H1 (cell line): ENCODE data around the gene ADARB2. TPM values are rescaled to one million over a fixed set of nuclear protein-coding genes. Genes with fewer than 3 reads are reported as not detected.

Experiments used
- CTCF ChIA-PET: fragments of 300-600 bp; sonication (Branson Sonifier 250); formaldehyde crosslinking; loops from one replicate; lab custom pipeline; 2021; ENCODE audit not compliant: partially characterized antibody; lab: Charles Lee
- POLR2A ChIA-PET: fragments of 300-600 bp; sonication (Branson Sonifier 250); formaldehyde crosslinking; loops from one replicate; lab custom pipeline; 2021; ENCODE audit warnings: inconsistent platforms; ENCODE audit not compliant: partially characterized antibody; lab: Charles Lee
- DNase-seq, 2 experiments: peaks; one replicate each; pipeline versions ENCODE4 v3.0.0 to v3.0.0-alpha.2; 2010 to 2022; ENCODE audit warnings: low spot score in 2 of 2, low read depth in 1 of 2, mixed read lengths in 1 of 2
- FAIRE-seq: peaks from 2 replicates; lab custom pipeline; 2011; peaks lifted over from hg19 to GRCh38; lab: Jason Lieb, UNC
- H2AFZ ChIP-seq: 2 replicates; pipeline ENCODE4 v1.8.1; 2012; ENCODE audit warnings: low read length, inconsistent platforms
- H2AK5ac ChIP-seq: 2 replicates; pipeline ENCODE4 v1.6.1; 2013; ENCODE audit warnings: low read depth, low read length
- H2BK120ac ChIP-seq: replicated peaks from 2 replicates; pipeline ENCODE3; 2013; ENCODE audit warnings: low read depth, low read length, inconsistent platforms
- H2BK12ac ChIP-seq: 2 replicates; pipeline ENCODE4 v1.6.1; 2013; ENCODE audit warnings: low read depth, low read length
- H2BK15ac ChIP-seq: 2 replicates; pipeline ENCODE4 v1.6.1; 2013; ENCODE audit warnings: low read length
- H2BK20ac ChIP-seq: 2 replicates; pipeline ENCODE4 v1.6.1; 2013; ENCODE audit warnings: low read length
- H2BK5ac ChIP-seq: 2 replicates; pipeline ENCODE4 v1.6.1; 2013; ENCODE audit warnings: low read depth, low read length
- H3K14ac ChIP-seq: 2 replicates; pipeline ENCODE4 v1.6.1; 2013; ENCODE audit warnings: inconsistent platforms; ENCODE audit not compliant: insufficient read length
- H3K18ac ChIP-seq: 2 replicates; pipeline ENCODE4 v1.6.1; 2013; ENCODE audit warnings: low read length; ENCODE audit errors: extremely low read depth
- H3K23ac ChIP-seq: 2 replicates; pipeline ENCODE4 v1.6.1; 2013; ENCODE audit warnings: inconsistent platforms; ENCODE audit not compliant: insufficient read length
- H3K23me2 ChIP-seq: 2 replicates; pipeline ENCODE4 v1.6.1; 2013; ENCODE audit warnings: low read depth, low read length
- H3K27ac ChIP-seq: 2 replicates; pipeline ENCODE4 v1.6.1; 2011; ENCODE audit warnings: low read depth, low read length, inconsistent platforms
- H3K27me3 ChIP-seq, 4 experiments: replicated peaks in 1 of 4; 1 replicate in 1 of 4; 2 replicates in 3 of 4; pipeline versions ENCODE4 v1.6.1 to v1.8.1; 2011 to 2013; ENCODE audit warnings: low read length in 3 of 4, mild to moderate bottlenecking in 3 of 4, inconsistent platforms in 2 of 4, mixed read lengths in 2 of 4, moderate library complexity in 1 of 4; ENCODE audit not compliant: control insufficient read depth in 3 of 4, insufficient read depth in 3 of 4; ENCODE audit errors: extremely low read depth in 1 of 4
- H3K36me3 ChIP-seq, 4 experiments: 2 replicates each; pipeline versions ENCODE4 v1.6.1 to v1.8.1; 2011 to 2013; ENCODE audit warnings: mild to moderate bottlenecking in 4 of 4, low read length in 3 of 4, moderate library complexity in 2 of 4, control low read depth in 1 of 4, inconsistent platforms in 1 of 4; ENCODE audit not compliant: insufficient read depth in 4 of 4, control insufficient read depth in 2 of 4
- H3K4ac ChIP-seq: replicated peaks from 2 replicates; pipeline ENCODE3; 2013; ENCODE audit warnings: low read length, low read depth, mixed read lengths, inconsistent platforms; ENCODE audit not compliant: insufficient read length
- H3K4me1 ChIP-seq, 4 experiments: replicated peaks in 1 of 4; 1 replicate in 1 of 4; 2 replicates in 3 of 4; pipeline versions ENCODE4 v1.6.1 to v1.8.1; 2011 to 2013; ENCODE audit warnings: low read length in 3 of 4, inconsistent platforms in 2 of 4, mixed read lengths in 1 of 4; ENCODE audit not compliant: insufficient read depth in 4 of 4, control insufficient read depth in 3 of 4
- H3K4me2 ChIP-seq, 2 experiments: 2 replicates each; pipeline versions ENCODE4 v1.6.1 to v1.8.1; 2011 to 2013; ENCODE audit warnings: low read depth in 2 of 2, low read length in 2 of 2, control low read depth in 1 of 2, inconsistent platforms in 1 of 2, mild to moderate bottlenecking in 1 of 2; ENCODE audit not compliant: insufficient read depth in 1 of 2
- H3K4me3 ChIP-seq, 4 experiments: fragments of 200-600, 300-600 bp in 1 of 4; sonication (generic), shearing (Covaris generic), sonication (Bioruptor Twin) in 1 of 4; 2 replicates each; pipeline versions ENCODE4 v1.5.1 to v1.8.1; 2011 to 2016; ENCODE audit warnings: low read length in 4 of 4, low read depth in 3 of 4, control low read depth in 2 of 4, inconsistent platforms in 2 of 4, mild to moderate bottlenecking in 2 of 4, mixed read lengths in 1 of 4, moderate library complexity in 1 of 4; ENCODE audit not compliant: insufficient read depth in 2 of 4; ENCODE audit errors: extremely low read depth in 1 of 4
- H3K56ac ChIP-seq: replicated peaks from 2 replicates; pipeline ENCODE3; 2013; ENCODE audit warnings: low read depth, mild to moderate bottlenecking, mixed read lengths, low read length, inconsistent platforms; ENCODE audit not compliant: insufficient read length
- H3K79me1 ChIP-seq: 2 replicates; pipeline ENCODE4 v1.6.1; 2013; ENCODE audit warnings: low read depth, low read length, control low read depth
- H3K79me2 ChIP-seq, 2 experiments: 2 replicates each; pipeline versions ENCODE4 v1.6.1 to v1.8.1; 2012 to 2013; ENCODE audit warnings: low read length in 2 of 2, mild to moderate bottlenecking in 2 of 2, inconsistent platforms in 1 of 2; ENCODE audit not compliant: insufficient read depth in 2 of 2, control insufficient read depth in 1 of 2
- H3K9ac ChIP-seq, 4 experiments: replicated peaks in 1 of 4; 1 replicate in 1 of 4; 2 replicates in 3 of 4; pipeline versions ENCODE4 v1.6.1 to v1.8.1; 2011 to 2013; ENCODE audit warnings: low read depth in 3 of 4, low read length in 3 of 4, control low read depth in 2 of 4, mild to moderate bottlenecking in 2 of 4, moderate library complexity in 2 of 4, inconsistent platforms in 1 of 4; ENCODE audit errors: extremely low read depth in 1 of 4
- H3K9me3 ChIP-seq, 2 experiments: 2 replicates each; pipeline versions ENCODE4 v1.6.1 to v1.8.1; 2012 to 2013; ENCODE audit warnings: mild to moderate bottlenecking in 2 of 2, moderate library complexity in 2 of 2, control low read depth in 1 of 2, inconsistent platforms in 1 of 2, low read depth in 1 of 2, low read length in 1 of 2, mixed read lengths in 1 of 2; ENCODE audit not compliant: insufficient read depth in 2 of 2
- H4K20me1 ChIP-seq, 2 experiments: replicated peaks in 1 of 2; 2 replicates each; pipeline versions ENCODE3 to v1.8.1; 2011 to 2013; ENCODE audit warnings: inconsistent platforms in 2 of 2, low read length in 2 of 2, mild to moderate bottlenecking in 1 of 2; ENCODE audit not compliant: insufficient read depth in 2 of 2, control insufficient read depth in 1 of 2
- H4K5ac ChIP-seq: 2 replicates; pipeline ENCODE4 v1.6.1; 2013; ENCODE audit warnings: low read length, low read depth, mixed read lengths, inconsistent platforms; ENCODE audit not compliant: insufficient read length
- H4K8ac ChIP-seq: 2 replicates; pipeline ENCODE4 v1.8.0; 2013; ENCODE audit warnings: mild to moderate bottlenecking, moderate library complexity, low read length, inconsistent platforms; ENCODE audit not compliant: insufficient read depth; ENCODE audit errors: extremely low read depth
- H4K91ac ChIP-seq: replicated peaks from 2 replicates; pipeline ENCODE3; 2013; ENCODE audit warnings: low read length, mixed read lengths, inconsistent platforms; ENCODE audit not compliant: insufficient read length
- ATF2 ChIP-seq: IDR thresholded peaks from 2 replicates; pipeline ENCODE4 v1.6.1; 2012; ENCODE audit warnings: low read length, inconsistent platforms
- ATF3 ChIP-seq: IDR thresholded peaks from 2 replicates; pipeline ENCODE4 v1.6.1; 2011; ENCODE audit warnings: low read depth, mild to moderate bottlenecking, low read length; ENCODE audit not compliant: insufficient read depth
- BACH1 ChIP-seq: IDR thresholded peaks from 2 replicates; pipeline ENCODE4 v1.6.1; 2012; ENCODE audit warnings: low read length, improper control_type of control experiment
- CBX8 ChIP-seq: fragments of 300-800, 300-1000 bp; sonication (generic); IDR thresholded peaks from 2 replicates; pipeline ENCODE4 v1.7.1; 2016; ENCODE audit warnings: low read depth, low read length, borderline replicate concordance
- HDAC6 ChIP-seq: IDR thresholded peaks from one replicate; pipeline ENCODE4 v1.7.1; 2012; ENCODE audit warnings: low read depth, mild to moderate bottlenecking, inconsistent platforms, low read length, moderate library complexity
- JUN ChIP-seq: IDR thresholded peaks from 2 replicates; pipeline ENCODE4 v1.6.1; 2011; ENCODE audit warnings: low read depth, mild to moderate bottlenecking, improper control_type of control experiment, low read length
- KDM1A ChIP-seq: fragments of 200-600, 300-600 bp; sonication (generic); IDR thresholded peaks from 2 replicates; pipeline ENCODE4 v1.7.1; 2016; ENCODE audit warnings: mild to moderate bottlenecking, low read length, borderline replicate concordance
- MAFK ChIP-seq: IDR thresholded peaks from 2 replicates; pipeline ENCODE4 v1.6.1; 2012; ENCODE audit warnings: low read depth, mild to moderate bottlenecking, improper control_type of control experiment, low read length
- NANOG ChIP-seq: IDR thresholded peaks from 2 replicates; pipeline ENCODE4 v1.6.1; 2011; ENCODE audit warnings: low read length, low read depth, mild to moderate bottlenecking, inconsistent platforms; ENCODE audit not compliant: insufficient read depth, poor library complexity, severe bottlenecking
- RAD21 ChIP-seq, 2 experiments: IDR thresholded peaks in 1 of 2; conservative IDR thresholded peaks in 1 of 2; 2 replicates each; pipeline ENCODE4 v1.6.1; 2011; ENCODE audit warnings: low read depth in 2 of 2, low read length in 2 of 2, improper control_type of control experiment in 1 of 2, inconsistent platforms in 1 of 2, mild to moderate bottlenecking in 1 of 2, moderate library complexity in 1 of 2
- WGBS, 2 experiments: shearing (Covaris generic) in 1 of 2; methylation state at CpG; one replicate each; pipeline versions ENCODE4 v1.1.6 to v1.1.7; 2013 to 2015; ENCODE audit warnings: low lambda C conversion rate in 2 of 2, mixed read lengths in 2 of 2, inconsistent platforms in 1 of 2, low coverage in 1 of 2, missing lambda C conversion rate in 1 of 2; ENCODE audit not compliant: insufficient replicate concordance in 2 of 2, insufficient coverage in 1 of 2, insufficient read length in 1 of 2; ENCODE audit errors: extremely low coverage in 1 of 2, missing lambda C conversion rate in 1 of 2; 5-methylcytosine and 5-hydroxymethylcytosine counted together
- polyA plus RNA-seq, 7 experiments: library from polyadenylated mRNA; depleted of rRNA in 3 of 7; stranded (reverse) in 5 of 7; unstranded in 2 of 7; fragments of >200 nt in 5 of 7; fragments of 200-250 nt in 2 of 7; gene quantifications; 1 replicate in 5 of 7; 2 replicates in 1 of 7; 4 replicates in 1 of 7; pipeline versions ENCODE4 v1.2.1 to v1.2.3, GENCODE V29; 2011 to 2013; ENCODE audit warnings: missing spikeins in 2 of 7, mixed read lengths in 2 of 7
- total RNA-seq: library from RNA; stranded (reverse); fragmentation: NEBNext Ultra II Directional; extraction: Animal tissue kit (Norgen Biotek cat#: 25700); gene quantifications from 2 replicates; pipeline ENCODE4 v1.2.1, GENCODE V29; 2021

Gene ADARB2
- total and polyA plus RNA-seq, 2 of the 8 experiments (the other 6 are each of a cell fraction or from before 2014, with no cell fraction given): 2.2 to 2.8 TPM

- H4K5ac ChIP-seq: no peak overlapping the region
- H3K18ac ChIP-seq: no peak overlapping the region
- no peak overlapping the region for H3K14ac ChIP-seq
- POLR2A ChIA-PET: no interaction called here
- H3K27ac ChIP-seq: no peak overlapping the region
- 83% methylated on average over 13 of the region's 13 CpGs; no CpG with 5 or more reads in 1 of the 2 experiments for WGBS, 2 experiments
- H2BK5ac ChIP-seq: peak overlapping the region; percentile 19; the same call in 1 of the 2 replicates
- H3K4me1 ChIP-seq: peaks cover 4 to 20% (median 7%) of the 10 kb centered on the region in 4 experiments
- no peak overlapping the region for H3K4me2 ChIP-seq
- no peak overlapping the region for H2AFZ ChIP-seq
- no peaks in the 10 kb centered on the region for H3K79me2 ChIP-seq
- H3K79me1 ChIP-seq: no peaks in the 10 kb centered on the region
- H2BK15ac ChIP-seq: no peak overlapping the region
- DNase-seq (no peak), FAIRE-seq (no peak)
- no peak overlapping the region for H2AK5ac ChIP-seq
- no peaks in the 10 kb centered on the region for H4K20me1 ChIP-seq
- CTCF ChIA-PET: interaction anchor here (0.6 to 2.6 kb wide), 7 partner anchors 13 to 177 kb away, joined by 3 to 12 read pairs (median 8); no protein-coding TSS in a partner anchor
- no peak overlapping the region for H4K8ac ChIP-seq
- no peak overlapping the region for H3K4ac ChIP-seq
- H2BK120ac ChIP-seq: no peak overlapping the region
- H3K56ac ChIP-seq: no peak overlapping the region
- H3K23me2 ChIP-seq: no peaks in the 10 kb centered on the region
- H4K91ac ChIP-seq: no peak overlapping the region
- no peaks in the 10 kb centered on the region for H3K36me3 ChIP-seq
- H2BK20ac ChIP-seq: no peak overlapping the region
- H3K4me3 ChIP-seq: no peak overlapping the region
- no peaks in the 10 kb centered on the region for H3K27me3 ChIP-seq
- peak overlapping the region; percentile 2; the same call in 1 of the 2 replicates for H2BK12ac ChIP-seq
- H3K23ac ChIP-seq: no peak overlapping the region
- no peak overlapping the region; a peak in 1 of 7 replicates for H3K9ac ChIP-seq
- H3K9me3 ChIP-seq: no peaks in the 10 kb centered on the region
- TF ChIP-seq NANOG: no peak
- no peak for TF ChIP-seq BACH1
- TF ChIP-seq CBX8: no peak
- TF ChIP-seq JUN: no peak
- TF ChIP-seq HDAC6: no peak
- no peak for TF ChIP-seq ATF3
- TF ChIP-seq KDM1A: no peak
- no peak for TF ChIP-seq MAFK
- no peak for TF ChIP-seq RAD21 (IDR thresholded peaks at IDR 0.05 in 1 of 2, conservative IDR thresholded peaks at IDR 0.05 in 1 of 2; ENCODE audit: low read depth in 2 of 2, low read length in 2 of 2)
- TF ChIP-seq ATF2: no peak
Observed at GRCh38 chr10:1361411-1362105, 375.8 kb downstream of the ADARB2 start.
